ENCODE data around the gene FBXO24.

GRCh38 chr7:100611983-100612729 lies 26.0 kb downstream of the FBXO24 start, which contains the start of gene MOSPD3:
- TF ChIP-seq CTCF (IDR thresholded peaks at IDR 0.05) (peak in 4 of 7 experiments; percentile 19 to 35 (median 34)), POLR2A (IDR thresholded peaks at IDR 0.05) (peak; percentile 90 to 97 (median 97))

Measured in body of pancreas (tissue), 4 donors.